ENCODE data around the gene RAB20.
"Not testable (repeated sequence)": the region's sequence is repeated elsewhere in the genome, so short reads cannot be mapped to it uniquely, and the experiment has no call there.

RAB20 gene, protein sequence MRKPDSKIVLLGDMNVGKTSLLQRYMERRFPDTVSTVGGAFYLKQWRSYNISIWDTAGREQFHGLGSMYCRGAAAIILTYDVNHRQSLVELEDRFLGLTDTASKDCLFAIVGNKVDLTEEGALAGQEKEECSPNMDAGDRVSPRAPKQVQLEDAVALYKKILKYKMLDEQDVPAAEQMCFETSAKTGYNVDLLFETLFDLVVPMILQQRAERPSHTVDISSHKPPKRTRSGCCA

DNA sequence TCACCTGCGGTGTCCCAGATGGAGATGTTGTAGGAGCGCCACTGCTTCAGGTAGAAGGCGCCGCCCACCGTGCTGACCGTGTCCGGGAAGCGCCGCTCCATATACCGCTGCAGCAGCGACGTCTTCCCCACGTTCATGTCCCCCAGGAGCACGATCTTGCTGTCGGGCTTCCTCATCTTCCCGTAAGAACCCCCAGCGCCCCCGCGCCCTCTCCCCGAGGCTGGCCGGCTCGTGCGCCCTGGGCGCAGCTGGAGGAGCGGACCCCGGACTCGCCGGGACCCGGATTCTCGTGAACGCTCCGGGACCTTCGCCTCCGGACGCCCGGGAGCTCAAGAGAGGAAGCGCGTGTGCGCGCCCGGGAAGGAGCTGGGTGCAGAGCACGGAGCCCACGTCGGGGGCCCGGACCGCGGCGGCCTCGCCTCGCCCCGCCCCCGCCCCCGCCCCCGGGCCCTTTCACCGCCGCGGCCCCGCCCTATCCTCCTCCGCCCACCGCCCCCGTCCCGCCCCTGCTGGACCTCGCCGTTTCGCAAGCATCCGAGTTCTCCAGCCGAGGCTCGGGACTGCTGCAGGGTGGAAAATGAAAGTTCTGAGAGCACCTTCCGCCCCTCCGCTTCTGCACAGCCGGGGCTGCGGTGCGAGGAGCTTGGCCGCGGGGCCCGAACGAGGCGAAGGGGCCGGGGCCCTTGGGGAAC lies at the start of gene RAB20:
TSS of gene RAB20 (minus strand) at position 379 of the 692 bp plus-strand sequence. CDS start at position 176, 203 bp downstream.
- DNase-seq (ENCODE audit: low read depth, low spot score) = peak; percentile 16

DNA sequence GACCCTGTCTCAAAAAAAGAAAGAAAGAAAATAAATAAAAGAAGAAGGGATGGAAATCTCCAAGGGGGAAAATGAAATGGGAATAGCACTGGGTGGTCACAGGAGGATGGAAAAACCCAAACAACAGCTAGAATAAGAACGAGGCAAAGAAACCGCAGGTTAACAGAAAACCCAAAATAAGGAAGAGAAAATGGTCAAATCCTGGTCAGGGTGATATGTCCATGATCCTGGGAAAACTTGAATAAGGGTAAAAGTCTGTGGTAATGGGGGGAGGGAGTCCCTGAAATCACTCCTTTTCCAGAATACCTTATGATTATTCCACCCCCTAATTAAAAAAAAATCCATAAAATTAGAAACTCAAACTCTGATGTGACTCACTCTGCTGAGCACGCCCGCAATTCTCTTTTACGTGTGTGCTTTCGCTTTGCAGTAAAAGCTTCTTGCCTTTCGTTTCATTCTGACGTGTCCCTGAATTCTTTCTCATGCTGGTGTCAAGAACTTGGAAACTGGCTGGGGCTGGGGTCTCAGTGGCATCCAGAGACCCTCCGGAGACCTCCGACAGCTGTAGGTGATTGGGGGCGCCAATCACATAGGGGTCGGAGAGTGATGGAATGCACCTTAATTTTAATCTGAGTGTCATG lies 49.6 kb upstream of the RAB20 start:
- DNase-seq (ENCODE audit: low read depth, low spot score) = no peak

DNA sequence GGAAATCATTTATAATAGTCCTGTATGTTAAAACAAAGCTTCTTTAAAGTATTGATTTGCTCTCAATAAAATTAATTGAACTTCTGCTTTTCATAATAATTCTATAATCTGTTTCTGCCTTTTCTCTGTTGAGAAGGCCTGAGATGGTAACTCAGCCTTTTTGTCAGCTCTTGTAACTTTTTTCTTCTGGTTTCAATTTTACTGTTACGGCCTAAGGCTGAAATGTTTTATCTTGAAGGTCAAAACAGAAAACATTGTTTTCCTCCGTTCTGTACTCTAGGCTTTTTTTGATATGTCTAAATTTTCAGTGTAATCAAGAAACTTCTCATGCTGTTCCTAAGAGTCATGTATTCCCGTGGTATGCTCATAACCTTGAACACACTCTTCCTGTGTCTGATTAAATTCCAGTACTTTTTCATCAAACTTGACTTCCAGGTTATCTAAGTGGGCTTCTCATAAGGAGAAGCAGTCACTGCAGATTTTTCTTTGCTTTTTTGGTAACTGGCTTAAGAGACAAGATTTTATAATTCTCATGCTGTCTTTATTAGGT lies 46.2 kb upstream of the RAB20 start:
- no peak for DNase-seq (ENCODE audit: low read depth, low spot score)

DNA sequence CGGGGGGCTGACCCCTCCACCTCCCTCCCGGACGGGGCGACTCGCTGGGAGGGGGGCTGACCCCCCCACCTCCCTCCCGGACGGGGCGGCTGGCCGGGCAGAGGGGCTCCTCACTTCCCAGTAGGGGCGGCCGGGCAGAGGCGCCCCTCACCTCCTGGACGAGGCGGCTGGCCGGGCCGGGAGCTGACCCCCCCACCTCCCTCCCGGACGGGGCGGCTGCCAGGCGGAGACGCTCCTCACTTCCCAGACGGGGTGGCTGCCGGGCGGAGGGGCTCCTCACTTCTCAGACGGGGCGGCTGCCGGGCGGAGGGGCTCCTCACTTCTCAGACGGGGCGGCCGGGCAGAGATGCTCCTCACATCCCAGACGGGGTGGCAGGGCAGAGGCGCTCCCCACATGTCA lies 44.8 kb upstream of the RAB20 start:
- not testable (repeated sequence) for DNase-seq (ENCODE audit: low read depth, low spot score)

DNA sequence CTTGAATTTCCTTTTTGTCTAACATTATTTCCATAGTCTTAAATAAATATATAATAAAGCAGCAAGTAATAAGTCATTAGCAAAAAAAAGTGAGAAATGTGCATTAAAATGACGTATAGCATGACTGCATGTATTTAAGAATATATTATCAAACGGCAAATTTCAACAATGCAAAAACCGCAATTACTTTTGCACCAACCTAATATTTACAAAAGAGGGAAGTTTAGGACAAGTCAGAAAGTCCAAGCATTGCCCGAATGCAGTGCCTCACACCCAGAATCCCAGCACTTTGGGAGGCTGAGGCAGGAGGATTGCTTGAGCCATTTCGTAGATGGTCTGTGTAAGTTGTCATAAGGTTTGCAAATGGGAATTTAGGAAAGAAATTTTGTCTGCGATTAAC lies 43.6 kb upstream of the RAB20 start:
- DNase-seq (ENCODE audit: low read depth, low spot score) = no peak

DNA sequence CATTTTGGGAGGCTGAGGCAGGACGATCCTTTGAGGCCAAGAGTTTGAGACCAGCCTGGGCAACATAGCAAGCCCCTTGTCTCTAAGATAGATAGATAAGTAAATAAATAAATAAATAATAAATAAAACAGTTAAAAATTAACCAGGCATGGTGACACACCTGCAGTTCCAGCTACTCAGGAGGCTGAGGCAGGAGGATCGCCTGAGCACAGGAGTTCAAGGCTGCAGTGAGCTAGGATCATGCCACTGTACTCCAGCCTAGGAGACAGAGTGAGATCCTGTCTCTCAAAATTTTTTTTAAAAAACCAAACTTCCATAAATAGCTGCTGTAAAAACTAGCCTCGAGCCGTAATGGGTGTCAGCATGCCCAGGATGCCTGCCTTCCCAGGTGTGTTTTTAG lies 39.5 kb upstream of the RAB20 start:
- no peak for DNase-seq (ENCODE audit: low read depth, low spot score)

DNA sequence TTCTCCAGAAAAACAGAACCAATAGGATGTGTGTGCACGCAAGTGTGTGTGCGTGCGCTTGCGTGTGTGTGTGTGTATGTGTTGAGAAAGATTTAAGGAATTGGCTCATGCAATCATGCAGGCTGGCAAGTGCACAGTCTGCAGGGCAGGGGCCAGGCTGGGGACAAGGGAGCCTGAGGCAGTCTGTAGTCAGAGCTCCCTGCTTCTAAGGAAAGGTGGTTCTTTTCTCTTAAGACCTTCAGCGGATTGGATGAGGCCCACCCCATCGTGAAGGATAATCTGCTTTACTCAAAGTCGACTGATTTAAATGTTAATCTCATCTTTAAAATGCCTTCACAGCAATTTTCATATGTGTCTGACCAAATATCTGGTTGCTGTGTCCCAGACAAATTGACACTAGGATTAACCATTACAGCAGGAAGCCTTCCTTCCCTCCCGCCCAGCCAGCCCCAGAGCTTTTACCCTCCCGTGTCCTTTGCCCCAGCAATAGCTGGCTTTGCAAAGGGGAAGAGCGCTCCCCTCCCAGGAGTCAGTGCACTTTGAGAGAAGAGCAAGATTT lies 38.8 kb upstream of the RAB20 start:
- DNase-seq (ENCODE audit: low read depth, low spot score) = no peak

DNA sequence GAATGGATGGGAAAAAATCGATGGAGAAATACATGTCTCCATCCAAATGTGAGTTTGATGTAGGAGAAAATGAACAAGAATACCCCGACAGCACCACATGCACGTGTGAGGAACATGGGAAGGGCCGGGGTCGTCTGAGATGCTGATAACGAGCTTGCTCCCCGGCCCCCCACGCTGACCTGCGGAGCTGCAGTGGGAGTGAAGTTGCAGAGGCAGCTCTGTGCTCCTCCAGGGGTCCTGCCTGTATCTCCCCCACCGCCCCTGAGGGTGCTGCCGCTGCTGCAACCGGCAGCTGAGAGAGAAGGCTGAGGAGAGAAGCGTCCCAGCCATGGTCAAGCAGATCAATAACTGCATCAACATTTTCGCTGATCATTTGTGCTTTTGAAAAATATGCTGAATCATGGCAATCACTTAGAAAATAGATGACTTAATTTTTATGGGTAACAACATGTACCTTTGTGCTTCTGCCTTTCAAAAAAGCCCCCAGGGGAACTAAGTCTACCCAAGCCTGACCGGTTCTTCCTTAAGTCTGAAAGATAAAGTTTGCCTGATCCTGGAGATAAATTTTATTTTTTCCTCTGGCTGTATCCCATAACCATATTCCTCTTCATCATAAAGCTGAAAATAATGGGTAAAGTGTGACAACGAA lies 35.6 kb upstream of the RAB20 start:
- DNase-seq (ENCODE audit: low read depth, low spot score) = no peak

DNA sequence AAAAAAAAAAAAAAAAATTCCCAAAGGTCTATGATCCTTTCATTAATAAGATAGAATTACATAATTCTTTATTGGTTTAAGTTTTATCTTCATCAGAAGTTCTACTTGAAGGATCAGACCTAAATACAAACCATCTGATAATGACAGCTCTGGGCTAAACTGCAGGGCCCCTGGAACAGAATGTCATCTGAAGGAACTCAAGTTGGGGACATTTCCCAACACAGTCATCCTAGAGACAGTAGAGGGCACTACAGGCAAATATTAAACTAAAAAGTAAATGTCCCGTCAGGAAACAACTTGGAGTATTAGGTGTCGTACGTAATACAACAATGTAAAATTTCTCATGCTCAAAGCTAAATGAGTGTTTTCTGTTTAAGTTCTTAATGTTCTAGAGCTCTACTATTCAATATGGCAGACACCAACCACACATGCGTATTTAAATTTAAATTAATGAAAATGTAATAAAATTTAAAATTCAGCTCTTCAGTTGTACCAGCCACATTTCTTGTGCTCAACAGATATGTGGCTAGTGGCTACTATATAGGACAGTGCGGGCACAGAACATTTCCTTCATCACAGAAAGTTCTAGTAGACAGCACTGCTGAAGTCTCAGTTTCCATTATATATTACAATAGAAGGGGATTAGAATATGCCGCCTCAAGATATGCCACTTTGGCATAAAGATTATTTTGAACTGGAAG lies 32.1 kb upstream of the RAB20 start:
- no peak for DNase-seq (ENCODE audit: low read depth, low spot score)

DNA sequence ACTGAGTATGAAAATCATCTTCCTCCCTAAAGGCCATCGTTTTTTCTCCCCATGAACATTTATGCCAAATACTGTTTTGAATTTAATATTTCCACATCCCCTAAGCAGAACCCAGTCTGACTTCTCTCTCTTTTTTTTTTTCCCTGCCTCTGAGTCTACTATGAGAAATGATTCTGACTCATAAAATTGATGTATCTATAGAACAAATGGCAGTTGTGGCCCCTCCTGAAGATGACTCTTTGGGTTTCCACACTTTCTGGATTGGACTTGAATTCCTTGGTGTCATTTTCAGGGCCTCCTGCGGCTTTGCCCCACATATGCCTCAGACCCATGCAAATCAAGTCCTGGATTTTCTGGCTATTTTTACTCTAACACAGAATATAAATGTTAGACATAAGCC lies 31.1 kb upstream of the RAB20 start:
- no peak for DNase-seq (ENCODE audit: low read depth, low spot score)

DNA sequence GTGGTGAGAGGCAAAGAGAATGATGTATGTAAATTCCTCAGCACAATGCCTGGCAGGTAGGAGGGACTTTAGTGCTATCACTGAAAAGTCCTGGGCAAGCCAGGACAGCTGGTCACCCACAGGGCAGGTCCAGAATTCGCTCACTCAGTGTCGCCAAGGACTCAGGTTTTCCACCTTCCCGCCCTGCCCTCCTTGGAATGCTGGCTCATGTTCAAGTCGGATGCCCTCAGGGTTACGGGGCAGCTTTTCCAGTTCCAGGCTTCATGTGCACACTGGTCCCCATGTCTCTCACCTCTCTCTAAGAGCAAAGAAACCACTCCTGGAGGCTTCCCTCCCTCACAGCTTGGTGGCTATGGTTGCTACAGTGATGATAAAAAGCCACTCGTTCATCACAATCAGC lies 29.1 kb upstream of the RAB20 start:
- no peak for DNase-seq (ENCODE audit: low read depth, low spot score)

DNA sequence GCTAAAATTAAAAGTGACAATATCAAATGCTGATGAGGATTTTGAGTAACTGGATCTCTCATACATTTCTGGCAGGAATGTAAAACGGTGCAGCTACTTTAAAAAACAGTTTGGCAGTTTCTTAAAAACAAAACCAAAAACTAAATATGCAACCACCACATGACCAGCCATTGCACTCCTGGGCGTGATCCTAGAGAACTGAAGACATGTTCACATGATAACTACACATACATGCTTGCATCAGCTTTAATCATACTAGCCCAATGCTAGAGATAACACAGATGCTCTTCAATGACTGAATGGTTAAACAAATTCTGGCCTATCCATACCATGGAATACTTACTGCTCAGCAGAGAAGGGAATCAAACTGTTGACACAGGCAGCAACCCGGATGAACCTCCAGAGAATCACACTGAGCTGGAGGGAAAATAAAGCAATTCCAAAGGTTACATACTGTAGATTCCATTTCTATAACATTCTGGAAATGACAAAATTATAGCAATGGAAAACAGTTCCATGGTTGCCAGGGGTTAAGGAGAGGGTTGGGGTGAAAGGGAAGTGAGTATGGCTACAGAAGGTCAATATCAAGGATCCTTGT lies 28.4 kb upstream of the RAB20 start:
- DNase-seq (ENCODE audit: low read depth, low spot score) = no peak

DNA sequence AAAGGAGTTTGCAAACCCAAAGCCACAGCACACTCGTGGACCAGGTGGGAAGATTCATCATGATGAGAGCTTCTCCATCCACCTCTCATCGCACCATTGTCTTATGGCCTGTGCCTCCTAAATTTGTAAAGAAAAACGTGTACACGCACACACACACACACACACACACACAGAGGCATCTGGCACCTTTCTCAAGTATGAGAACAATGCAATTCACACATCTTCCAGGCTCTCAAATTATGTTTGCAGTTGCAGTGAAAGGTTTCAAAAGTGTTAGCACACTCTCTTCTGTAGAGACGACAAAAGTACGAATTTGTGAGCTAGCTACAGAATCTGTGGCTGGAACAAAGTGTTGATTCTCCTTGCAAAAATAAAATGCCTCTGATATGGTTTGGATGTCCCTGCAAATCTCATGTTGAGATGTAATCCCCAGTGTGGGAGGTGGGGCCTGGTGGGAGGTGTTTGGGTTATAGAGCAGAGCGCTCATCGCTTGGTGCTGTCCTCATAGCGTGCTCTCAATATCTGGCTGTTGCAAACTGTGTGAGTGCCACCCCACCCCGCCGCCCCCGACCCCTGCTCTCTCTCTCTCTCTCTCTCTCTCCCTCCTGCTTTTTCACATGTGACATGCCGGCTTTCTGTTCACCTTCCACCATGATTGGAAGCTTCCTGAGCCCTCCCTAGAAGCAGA lies 21.8 kb upstream of the RAB20 start:
- DNase-seq (ENCODE audit: low read depth, low spot score) = no peak

DNA sequence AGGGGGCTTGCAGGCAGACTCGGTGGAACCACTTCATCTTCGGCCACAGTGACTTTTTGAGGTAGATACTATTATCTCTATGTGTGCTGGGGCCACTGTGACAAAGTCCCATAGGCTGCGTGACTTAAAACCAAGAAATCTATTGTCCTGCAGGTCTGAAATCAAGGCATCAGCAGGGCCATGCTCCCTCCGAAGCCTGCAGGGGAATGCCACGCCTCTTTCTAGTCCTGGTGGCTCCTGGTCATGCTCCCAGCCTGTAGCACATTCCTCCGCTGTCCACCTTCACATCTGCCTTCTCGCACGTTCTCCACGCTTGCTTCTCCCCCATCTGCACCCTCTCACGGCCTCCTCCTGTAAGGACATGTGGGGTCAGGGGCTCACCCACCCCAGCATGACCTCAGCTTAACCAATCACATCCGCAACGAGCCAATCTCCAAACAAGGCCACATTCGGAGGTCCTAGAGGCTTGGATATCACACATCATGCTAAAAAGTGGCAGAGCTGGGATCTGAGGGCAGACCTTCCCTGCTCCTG lies 21.0 kb upstream of the RAB20 start:
- no peak for DNase-seq (ENCODE audit: low read depth, low spot score)

DNA sequence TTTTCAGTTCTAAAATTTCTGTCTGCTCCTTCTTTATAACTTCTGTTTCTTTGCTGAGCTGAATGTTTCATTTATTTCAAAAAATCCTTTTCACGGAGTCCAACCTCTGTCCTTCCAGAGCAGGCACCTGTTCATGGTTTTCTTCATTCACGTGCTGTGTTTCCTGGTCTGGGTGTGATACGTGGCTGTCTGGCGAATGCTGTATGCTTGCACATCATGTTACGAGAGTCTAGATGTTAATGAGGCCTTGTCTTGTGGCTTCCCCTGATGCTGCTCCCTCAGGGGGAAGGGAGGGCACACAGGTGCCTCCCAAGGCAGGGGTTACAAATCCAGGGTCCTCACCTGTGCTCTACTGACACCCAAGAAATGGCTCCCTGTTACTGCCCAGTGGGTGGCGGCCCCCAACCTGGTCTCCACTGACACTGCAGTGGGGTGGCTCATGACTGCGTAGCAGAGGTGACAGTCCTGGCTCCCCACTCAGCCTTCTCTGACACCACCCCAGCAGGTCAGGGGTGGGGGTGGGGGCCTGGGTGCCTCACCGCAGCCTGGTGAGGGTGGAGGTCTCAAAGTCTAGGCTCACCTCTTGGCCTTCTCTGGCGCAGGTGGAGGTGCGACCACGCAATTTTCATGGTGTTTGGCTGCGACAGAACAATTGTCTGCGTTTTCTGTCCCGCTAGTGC lies 20.1 kb upstream of the RAB20 start:
- no peak for DNase-seq (ENCODE audit: low read depth, low spot score)

DNA sequence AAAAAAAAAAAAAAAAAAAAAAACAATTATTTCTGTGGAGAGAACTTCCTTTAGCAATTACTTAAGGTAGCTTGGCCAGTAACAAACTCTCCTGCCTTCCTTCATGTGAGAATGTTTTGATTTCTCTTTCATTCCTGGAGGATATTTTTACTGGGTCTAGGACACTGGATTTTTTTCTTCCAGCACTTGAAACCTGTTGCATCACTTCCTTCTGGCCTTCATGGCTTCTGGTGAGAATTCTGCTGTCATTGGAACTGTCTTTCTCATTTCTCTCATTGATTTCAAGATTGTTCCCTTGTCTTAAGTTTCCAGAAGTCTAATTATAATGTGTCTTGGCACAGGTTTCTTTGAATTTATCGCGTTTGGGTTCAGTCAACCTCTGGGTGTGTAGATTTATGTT lies 19.3 kb upstream of the RAB20 start:
- no peak for DNase-seq (ENCODE audit: low read depth, low spot score)

DNA sequence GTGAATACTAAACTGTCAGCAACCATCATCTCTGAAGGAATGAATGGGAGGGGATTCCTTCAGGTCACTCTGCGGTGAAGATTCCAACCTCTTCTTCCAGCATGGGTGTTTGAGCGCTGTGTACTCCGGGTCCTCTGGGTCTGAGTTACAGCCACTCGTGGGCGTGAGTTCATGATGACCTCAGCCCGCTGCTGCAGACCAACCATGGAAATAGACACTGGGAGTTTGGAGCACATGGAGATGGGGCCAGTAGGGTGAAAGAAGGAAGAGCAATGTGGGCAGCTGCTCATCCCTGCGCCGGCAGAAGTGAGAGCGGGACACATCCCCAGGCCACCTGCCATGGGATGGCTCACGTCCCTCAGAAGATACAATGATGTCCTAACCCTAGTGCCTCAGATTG lies 16.8 kb upstream of the RAB20 start:
- no peak for DNase-seq (ENCODE audit: low read depth, low spot score)

DNA sequence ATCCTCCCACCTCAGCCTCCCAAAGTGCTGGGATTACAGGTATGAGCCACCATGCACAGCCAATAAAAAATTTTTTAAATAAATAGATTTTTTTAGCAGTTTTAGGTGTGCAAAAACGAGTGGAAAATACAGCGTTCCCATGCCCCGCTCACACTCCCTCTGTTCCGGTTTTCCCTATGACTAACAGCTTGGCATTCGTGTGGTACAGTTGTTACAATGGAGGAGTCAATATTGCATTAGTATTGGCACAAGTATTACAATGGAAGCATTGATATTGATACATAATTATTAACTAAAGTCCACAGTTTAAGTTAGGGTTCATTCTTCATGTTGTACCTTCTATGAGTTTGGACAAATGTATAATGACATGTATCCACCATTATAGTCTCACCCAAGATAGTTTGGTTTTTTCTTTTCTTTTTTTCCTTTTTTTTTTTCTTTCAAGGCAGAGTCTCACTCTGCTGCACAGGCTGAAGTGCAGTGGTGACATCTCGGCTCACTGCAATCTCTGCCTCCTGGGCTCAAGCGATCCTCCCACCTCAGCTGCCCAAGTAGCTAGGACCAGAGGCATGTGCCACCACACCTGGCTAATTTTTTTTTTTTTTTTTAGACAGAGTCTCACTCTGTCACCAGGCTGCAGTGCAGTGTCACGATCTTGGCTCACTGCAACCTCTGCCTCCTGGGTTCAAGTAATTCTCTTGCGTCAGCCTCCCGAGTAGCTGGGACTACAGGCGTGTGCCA lies 15.4 kb upstream of the RAB20 start:
- no peak for DNase-seq (ENCODE audit: low read depth, low spot score)

DNA sequence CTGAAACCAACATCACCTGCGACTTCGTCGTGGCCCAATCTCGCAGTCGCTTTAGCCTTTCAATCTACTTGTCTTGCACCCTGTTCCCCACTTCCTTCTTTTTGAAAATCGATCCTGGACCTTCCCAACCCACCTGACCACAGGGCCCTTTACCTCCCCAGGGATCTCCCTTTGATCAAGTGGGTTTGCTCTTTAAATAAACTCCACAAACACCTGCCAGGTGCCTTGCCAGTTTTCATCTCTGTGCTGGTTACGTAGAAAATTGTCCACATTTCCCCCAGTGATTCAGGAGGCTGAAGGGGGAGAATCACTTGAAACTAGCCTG lies 14.5 kb upstream of the RAB20 start:
- no peak for DNase-seq (ENCODE audit: low read depth, low spot score)

Measured in activated naive CD8-positive, alpha-beta T cell treated with anti-CD3 and anti-CD28 coated beads, Interleukin-2, amount 50 U/mL, for 16 hours (primary cell).